GM21367 (cell line): ENCODE results near the gene ZNF511.
A peak's percentile ranks its signal among the peaks of the same experiment; 100 is the strongest.

ENCODE experiments used
- ATAC-seq: cut with Tn5 transposase; IDR thresholded peaks from one replicate; pipeline ENCODE4 v1.9.1; 2021; ENCODE audit not compliant: unreplicated experiment

ZNF511 gene

DNA sequence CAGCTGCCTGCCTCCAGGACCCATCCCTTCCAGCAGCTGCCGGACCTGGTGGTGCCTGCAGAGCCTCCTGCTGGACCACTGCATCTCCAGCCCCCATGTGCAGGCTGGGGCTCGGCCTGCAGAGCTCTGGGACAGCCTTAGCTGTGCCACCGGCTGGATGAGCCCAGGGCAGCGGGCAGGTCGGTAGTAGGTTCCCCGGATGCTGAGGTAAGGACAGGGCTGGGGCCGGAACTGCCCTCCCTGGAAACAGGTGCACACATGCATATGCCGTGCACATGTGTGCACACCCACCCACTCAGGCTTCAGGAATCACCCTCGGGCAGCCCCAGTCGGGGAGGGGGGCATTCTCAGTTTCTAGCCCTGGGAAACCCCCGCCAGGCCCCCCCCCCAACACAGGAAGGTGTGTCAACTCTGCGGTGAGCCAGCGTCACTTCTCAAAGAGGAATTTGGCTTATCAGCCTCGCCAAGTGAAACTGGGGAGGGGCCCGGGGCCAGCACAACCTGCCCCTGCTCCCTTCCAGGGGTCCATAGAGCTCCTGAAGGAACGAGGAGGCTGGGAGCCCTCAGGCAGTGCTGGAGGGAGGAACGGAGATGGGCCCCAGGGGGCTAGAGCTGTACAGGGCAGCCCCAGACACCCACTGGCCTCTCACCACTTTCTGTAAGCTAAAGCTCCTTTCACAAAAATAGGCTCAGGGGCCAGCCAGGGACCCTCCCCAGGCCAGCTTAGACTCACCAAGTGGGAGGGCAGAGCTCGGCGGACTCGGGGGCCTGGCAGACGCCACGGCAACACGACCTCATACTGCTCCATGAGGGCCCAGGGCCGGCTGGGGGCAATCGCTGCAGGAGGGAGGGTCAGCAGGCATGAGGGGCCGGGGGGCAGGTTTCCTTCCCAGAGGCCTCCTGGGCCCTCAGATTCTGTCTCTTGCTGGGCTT is 33.7 kb upstream of the ZNF511 start:
- peak; percentile 41 for ATAC-seq

DNA sequence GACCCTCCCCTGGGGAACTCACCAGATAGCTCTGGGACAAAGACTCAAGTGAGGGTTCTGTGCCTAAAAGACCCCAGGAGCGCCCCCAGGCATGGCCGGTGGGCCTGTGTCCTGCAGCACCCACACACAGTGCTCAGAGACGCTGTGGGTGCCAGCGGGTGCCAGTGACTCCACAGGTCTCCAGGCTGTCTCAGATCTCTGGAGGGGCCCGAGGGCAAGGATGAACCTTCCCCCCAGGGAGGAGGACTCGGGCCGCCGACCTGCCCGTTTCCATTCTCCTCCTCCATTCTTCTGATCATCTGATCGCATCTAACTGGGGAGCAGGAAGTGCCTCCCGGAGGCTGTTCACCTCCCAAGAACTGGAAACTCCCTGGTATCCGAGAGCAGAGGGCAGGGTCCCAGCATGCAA is 33.0 kb upstream of the ZNF511 start:
- peak; percentile 42 for ATAC-seq

DNA sequence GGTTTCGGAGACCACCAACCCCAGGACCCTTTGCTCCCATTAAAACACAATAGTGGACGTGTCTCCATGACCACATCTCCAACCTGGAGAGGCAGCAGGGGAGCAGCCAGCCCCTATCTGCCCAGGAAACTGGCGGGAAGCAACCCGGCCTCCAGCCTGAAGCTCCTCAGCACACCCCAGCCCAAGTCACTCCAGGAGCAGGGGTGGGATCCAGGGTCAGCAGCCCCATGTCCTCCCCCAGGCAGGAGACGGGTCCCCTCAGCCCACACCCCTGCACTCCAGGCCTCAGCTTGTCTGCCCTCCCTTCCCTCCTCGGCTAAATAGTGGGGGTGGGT is 32.6 kb upstream of the ZNF511 start:
- ATAC-seq, result no peak

DNA sequence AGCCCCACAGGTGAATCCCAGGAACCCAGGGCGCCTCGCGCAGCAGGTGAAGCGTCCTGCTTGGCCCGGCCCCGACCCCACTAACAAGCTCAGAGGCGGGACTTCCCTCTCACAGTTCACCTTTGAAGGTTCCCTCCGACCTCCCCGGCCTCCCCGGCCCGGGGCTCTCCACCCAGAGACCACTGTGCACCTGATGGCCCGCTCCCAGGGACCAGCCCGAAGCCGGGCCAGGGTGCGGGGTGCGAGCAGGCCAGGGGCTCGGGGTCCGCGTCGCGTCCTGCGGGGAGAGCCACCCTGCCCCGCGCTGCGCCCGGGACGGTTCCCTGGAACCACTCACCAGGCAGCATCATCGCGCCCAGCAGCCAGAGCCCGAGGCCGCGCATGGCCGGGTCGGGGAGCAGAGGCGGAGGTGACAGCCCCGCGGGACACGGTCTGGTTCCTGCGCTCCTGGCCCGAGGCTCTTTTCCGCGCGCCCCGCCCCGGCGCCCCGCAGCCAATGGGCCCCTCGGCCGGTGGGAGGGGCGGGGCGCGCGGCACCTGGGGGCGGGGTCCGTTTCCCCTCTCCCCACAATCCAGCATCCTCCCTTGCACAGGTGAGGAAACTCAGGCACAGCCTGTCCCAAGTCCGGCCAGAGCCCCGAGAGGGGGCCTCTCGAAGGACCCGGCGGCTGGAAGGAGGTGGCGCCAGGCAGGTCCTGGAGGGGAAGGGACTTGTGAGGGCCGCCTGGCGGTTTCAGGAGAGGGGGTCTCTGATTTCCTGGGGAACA is 32.1 kb upstream of the ZNF511 start, which contains the start of gene ADAM8:
ADAM8 (minus strand) TSS at position 434 of the 767 bp plus-strand sequence; CDS start at position 383, 51 bp downstream.
- ATAC-seq, result peak; percentile 41

DNA sequence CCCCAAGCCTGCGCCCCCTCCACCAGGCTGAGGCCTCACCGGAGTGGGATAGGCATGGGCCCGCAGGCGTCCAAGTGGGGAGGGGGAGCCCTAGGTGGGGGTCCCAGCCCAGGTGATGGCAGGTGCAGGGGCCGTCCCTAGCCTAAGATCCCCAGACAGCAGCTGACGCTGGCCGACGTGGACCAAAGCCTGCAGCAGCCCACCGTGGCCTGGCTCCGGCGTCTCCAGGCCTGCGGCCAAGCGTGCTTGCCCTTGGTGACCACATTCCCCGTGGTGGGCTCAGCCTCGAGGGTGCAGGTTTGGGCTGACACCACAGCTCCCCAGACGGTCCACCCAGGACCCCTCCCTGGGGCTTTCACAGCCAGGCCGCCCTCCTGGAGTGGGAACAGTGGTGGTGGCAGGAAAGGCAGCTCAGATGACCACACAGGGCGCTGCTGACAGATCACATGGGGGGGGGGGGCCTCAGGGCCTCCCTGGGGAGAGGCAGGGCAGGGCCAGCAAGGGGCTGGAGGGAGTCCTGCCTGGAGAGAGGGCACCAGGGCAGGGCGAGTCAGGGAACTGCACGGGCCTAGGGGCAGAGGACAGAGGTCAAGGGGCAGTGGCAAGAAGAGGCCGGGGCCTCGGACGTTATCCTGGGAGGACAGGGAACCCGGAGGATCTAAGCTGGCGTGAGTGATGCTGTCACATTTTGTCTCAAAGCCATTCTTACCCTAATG is 31.3 kb upstream of the ZNF511 start:
- no peak for ATAC-seq

DNA sequence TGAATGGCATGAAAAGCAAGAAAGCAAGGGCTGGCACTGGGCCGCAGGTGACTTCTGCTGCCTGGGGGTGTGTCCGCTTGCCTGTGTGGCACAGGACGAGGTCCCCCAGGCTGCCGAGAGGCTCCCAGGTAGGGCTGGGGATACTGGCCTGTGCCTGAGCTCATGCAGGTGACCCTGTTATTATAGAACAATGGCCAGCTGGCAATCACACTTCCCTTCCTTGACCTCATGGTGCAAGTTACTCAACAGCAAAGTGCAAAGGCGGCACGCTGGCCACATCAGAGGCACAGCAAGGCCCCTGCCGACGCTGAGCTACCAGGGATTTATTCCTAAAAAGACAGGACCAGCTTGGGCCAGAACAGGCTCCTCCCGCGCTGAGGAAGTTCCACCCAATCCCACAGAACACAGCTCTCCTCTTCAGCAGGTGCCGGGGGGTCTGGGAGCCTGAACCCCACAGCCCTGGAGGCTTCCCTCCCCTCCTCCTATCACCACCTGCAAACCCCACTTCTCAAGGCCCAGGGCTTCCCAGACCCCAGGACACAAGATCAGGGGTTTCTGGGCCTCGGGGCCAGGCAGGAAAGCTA is 30.6 kb upstream of the ZNF511 start:
- no peak for ATAC-seq

DNA sequence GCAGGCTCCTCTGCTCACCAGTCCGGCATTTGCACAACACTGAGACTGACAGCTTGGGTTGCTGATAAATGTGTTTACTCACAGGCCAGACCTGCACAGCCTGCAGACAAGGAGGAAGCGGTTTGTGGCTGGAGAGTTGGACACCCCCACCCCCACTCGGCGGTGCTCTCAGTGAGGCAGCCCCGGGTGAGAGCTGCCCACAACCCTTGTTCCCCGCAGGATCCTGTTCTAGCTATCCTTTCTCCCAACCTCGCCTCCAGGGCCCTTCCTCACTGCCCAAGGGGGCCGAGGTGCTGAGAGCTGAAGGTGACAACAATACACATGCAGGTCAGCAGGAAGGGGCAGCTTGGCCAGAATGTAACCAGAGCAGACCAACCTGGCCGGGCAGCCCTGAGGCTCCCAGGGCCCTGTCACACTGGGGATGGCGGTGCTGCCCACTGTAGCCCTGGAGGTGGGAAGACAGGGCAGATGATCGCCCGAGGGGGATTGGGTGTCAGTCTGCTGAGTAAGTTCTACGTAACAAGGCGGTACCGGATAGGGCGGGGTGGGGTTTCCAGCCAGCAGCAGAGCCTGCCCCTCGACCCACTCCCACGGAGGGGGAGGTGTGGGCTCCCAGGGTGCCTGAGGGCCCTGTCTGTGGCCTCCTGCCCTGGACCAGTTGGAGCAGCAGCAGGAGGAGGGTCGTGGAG is 30.0 kb upstream of the ZNF511 start:
- peak; percentile 35 for ATAC-seq

DNA sequence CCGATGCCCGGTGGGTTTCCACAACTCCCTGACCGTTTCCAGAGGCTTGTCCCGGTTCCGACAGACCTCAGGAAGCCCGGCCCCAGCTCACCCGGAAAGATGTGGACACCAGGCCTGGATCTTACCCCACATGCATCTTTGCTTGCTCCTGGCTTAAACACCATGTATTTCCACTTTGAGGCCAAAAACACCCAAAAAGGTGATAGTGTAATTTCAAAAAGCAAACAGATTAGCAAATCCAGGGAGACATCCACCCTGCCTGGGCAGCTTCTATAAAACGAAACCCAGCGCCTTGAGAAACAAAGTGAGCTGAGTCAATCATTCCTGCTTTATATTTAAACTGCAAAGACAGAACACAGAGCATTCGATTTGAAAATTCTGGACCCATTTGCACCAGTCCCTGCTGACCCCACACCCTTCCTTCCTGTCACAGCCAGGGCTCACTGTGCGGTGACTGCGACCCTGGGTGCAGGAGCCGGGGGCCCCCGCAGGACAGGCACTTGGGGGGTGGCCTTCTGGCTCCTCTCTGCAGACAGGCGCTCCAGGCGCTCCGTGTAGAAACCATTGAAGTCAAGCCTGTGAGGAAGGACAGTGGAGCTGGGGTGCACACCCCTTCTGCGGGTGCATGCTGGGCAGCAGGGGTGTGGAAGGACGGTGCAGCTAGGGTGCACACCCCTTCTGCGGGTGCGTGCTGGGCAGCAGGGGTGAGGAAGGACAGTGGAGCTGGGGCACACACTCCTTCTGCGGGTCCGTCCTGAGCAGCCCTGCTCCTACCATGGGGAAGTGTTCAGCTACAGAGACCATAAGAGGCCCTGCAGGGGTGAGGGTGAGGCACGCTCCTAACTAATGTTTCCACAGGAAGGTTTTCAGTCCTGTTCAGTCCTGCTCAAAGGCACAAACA is 29.1 kb upstream of the ZNF511 start:
- no peak for ATAC-seq

DNA sequence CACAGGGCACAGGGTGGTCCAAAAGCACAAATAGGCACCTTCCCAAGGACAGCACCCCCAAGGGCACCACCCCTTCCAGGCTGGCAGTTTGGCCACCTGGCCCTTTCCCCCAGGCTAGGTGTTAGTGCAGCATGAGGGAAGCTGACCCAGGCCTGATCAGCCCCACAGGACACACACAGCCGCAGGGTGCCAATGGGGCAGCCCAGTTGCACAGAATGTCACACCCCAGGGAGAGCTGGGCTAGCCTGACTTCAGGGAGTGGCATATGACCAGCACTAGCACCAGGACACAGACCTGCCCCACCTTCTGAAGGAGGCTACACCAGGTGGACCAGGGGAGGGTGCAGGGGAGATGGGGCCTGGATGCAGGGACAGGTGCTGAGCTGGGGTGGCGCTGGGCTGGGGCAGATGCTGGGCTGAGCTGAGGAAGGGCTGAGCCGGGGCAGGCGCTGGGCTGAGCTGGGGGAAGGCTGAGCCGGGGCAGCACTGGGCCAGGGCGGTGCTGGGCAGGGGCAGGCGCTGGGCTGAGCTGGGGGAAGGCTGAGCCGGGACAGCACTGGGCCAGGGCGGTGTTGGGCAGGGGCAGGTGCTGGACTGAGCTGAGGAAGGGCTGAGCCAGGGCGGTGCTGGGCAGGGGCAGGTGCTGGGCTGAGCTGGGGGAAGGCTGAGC is 28.2 kb upstream of the ZNF511 start:
- ATAC-seq, result no peak

DNA sequence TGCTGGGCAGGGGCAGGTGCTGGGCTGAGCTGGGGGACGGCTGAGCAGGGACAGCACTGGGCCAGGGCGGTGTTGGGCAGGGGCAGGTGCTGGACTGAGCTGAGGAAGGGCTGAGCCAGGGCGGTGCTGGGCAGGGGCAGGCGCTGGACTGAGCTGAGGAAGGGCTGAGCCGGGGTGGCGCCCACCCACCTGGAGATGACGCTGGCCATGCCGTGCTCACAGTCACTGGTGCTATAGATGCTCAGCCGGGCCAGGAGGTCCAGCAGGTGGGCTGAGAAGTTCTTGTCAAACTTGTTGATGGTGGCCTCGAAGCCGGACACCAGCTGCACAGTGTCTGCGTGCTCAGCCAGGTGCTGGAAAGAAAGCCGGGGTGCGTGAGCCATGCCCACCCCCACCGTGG is 27.6 kb upstream of the ZNF511 start:
- no peak for ATAC-seq

DNA sequence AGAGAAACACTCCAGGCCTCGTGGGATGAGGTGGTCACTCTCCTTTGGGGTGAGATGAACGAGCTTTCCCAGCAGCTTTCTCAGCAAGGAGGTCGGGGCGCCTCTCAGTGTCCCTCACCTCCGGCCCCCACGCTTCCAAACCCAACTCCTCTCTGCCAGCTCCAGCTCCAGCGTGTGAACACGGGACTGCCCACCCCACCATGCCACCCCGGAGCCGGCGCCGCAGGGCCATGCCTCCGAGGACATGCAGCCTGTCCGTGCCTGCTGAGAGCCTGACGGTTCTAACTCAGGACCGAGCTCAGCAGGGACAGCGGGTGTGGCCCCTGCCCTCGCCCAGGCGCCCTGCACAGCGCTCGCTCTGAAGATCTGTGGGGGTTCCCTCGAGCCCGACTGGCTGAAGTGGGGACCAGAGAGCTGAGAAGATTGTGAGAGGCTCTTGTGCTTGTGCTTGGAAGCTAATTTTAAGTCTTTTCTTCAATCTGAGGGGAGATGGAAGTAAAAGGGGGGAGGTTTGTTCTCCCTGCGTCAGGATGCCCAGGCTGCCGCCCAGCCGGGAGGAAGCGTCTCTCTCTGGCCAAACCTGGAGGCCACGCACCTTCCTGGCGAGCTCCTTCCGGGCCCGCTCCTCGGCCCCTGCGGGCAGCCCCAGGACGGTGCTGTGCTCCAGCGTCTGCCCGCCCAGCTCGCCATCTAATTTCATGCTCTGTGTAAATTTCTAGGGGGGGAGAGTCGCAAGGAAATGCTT is 26.9 kb upstream of the ZNF511 start:
- ATAC-seq, result no peak

DNA sequence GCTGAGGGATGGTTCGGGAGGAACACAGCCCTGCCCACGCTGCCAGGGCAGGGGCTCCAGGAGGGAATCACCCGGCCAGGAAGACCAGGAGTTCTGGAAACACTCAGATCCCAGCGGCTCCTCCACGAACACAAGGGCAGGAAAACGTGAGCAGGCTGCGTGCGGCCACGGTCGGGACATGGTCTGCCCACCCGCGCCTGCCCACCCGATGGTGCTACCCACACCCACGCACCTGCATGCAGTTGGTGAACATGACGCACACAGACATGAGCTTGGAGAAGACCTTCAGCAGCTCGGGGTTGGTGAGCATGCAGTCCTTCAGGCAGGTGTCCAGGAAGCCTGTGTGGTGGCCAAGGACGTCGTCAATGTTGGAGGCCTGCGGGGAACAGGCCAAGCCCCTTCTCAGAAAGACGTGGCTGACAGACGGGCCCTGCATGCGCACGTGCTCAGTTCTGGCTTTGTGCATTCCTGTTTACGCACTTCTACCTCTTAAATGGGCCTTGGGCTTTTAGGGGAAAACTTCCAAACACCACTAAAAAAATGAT is 25.8 kb upstream of the ZNF511 start:
- ATAC-seq, result no peak

DNA sequence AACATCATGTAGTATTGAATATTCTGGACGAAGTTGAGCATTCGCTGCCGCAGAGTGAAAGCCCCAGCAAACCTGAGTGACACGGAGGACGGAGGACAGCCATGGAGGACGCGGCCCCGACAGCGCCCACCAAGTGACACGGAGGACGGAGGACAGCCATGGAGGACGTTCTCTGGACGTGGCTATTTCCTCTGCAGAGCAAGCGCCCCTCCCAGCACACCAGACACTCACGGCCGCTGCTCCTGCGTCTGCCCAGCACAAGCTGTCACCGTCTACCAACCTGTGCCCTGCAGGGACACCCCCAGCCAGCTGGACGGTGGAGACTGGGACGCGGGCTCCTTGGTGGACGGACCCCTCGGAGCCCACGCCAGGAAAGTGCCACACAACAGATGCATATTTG is 24.8 kb upstream of the ZNF511 start:
- ATAC-seq, result no peak

DNA sequence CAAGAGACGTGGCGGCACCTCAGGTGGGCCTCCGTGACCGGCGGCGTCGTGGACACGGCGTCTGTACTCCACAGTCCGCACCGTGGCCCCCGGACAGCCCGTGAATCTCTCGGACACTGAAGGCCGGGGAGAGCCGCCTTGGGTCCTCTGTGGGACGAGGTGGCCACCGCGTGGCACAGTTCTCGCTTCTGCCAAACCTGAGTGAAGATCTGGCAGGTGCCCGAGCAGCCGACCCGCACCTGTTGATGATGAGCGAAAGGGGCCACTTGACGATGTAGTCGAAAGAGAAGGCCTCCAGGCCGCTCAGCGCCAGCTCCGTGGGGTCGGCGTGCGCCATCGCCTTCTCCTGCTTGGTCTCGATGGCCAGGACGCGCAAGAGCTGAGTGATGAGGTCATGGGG is 23.5 kb upstream of the ZNF511 start:
- no peak for ATAC-seq

DNA sequence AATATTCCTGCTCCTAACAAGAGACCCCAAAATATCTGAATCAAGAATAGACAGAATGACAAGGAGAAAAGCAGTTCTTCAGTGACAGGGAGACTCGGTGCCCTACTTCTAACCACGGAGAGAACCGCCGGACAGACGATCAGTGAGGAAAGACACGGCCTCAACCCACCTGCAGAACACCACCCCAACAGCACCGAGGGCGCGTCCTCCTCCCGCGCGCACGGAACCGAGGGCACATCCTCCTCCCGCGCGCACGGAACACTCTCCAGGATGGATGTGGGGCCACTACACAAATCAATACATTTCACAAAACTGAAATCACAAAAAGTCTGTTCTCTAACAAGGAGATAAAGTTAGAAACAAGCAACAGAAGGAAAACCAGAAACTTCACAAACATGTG is 22.3 kb upstream of the ZNF511 start:
- ATAC-seq, result no peak

DNA sequence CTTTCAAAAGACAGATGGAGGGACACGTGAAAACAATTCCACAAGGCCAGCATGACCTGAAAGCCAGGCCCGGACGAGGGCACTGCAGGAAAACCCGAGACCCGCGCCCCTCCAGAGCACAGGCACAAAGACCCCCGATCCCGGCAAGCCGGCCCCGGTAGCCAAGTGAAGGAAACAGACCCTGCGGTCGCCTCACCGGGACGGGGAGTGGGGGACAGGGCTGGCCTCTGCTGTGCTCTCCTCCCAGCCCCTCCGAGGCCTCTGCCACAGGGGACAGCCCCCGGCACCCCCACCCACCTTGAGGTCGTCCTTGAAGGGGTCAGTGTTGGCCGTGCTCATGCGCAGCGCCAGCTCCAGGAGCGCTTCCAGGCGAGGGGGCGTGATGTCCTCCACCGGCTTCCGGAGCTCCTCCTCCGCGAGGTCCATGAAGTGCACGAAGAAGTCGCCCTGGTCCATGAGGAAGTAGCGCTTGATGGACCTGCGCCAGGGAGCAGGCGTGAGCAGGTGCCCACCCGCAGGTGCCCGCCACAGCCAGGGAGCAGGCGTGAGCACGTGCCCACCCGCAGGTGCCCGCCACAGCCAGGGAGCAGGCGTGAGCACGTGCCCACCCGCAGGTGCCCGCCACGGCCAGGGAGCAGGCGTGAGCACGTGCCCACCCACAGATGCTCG is 20.7 kb upstream of the ZNF511 start:
- no peak for ATAC-seq

DNA sequence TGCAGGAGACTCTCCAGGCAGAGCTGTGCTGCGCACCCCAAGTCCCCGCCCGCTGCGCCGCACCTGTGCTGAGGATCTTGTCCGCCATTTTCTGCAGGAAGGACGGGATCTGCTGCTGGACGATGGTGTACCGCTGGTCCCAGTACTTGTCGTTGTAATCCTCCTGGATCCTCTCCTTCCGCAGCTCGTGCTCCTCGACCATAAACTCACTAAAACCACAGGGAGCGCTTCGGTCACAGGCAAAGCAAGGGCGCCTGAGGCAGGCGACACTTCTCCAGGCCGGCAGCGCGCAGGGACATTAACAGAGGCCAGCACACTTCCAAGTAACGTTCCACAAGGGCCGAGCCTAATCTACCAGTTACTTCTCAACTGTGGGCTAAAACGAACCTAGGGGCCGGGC is 19.0 kb upstream of the ZNF511 start:
- no peak for ATAC-seq
